Lower lobe of right lung (tissue), 2 donors: ENCODE data around the gene CAPZB. TPM values are rescaled to one million over a fixed set of nuclear protein-coding genes. Genes with fewer than 3 reads are reported as not detected.

ENCODE experiments used
- ATAC-seq, 2 donors: fragments of 200-7000 bp; cut with Tn5 transposase; one replicate each; pipeline ENCODE4 v1.9.1; 2020 to 2022; ENCODE audit warnings: mild to moderate bottlenecking in 2 of 2, moderate library complexity in 2 of 2
- DNase-seq: peaks from one replicate; pipeline ENCODE4 v3.0.0-alpha.2; 2020
- H3K27ac ChIP-seq: fragments of 200-600 bp; one replicate; pipeline ENCODE4 v1.8.0; 2022
- H3K27me3 ChIP-seq: fragments of 200-600 bp; one replicate; pipeline ENCODE4 v1.8.0; 2022; ENCODE audit warnings: low read depth
- H3K36me3 ChIP-seq: fragments of 200-600 bp; one replicate; pipeline ENCODE4 v1.8.0; 2022; ENCODE audit warnings: mild to moderate bottlenecking
- H3K4me1 ChIP-seq: fragments of 200-600 bp; one replicate; pipeline ENCODE4 v1.8.0; 2022
- H3K4me3 ChIP-seq: fragments of 200-600 bp; one replicate; pipeline ENCODE4 v1.8.0; 2022; ENCODE audit warnings: mild to moderate bottlenecking
- H3K9me3 ChIP-seq: fragments of 200-600 bp; one replicate; pipeline ENCODE4 v1.8.0; 2022
- CTCF ChIP-seq: fragments of 200-600 bp; IDR thresholded peaks from one replicate; pipeline ENCODE4 v1.8.0; 2022; ENCODE audit warnings: antibody characterized with exemption, mild to moderate bottlenecking
- intact Hi-C: fragments of 100-400 bp; cut with DNase I; formaldehyde crosslinking; loops from one replicate; pipeline ENCODE4 v1.11.0; 2022
- total RNA-seq: library from RNA; stranded (reverse); fragmentation: NEBNext Ultra II Directional; extraction: Animal tissue kit (Norgen Biotek cat#: 25700); gene quantifications from one replicate; pipeline ENCODE4 v1.2.1, GENCODE V29; 2021
- donor health status: DM: no; HTN: yes; CAD: no; lungs with severe emphysema.

CAPZB gene
- total RNA-seq, 1 donor from 2014 or later: 236 TPM

- intact Hi-C loops: no loop called here
- no peaks in the 10 kb centered on the region for H3K27me3 ChIP-seq
- H3K27ac ChIP-seq: peak overlapping the region; percentile 51
- ATAC-seq: no peak
- no peak overlapping the region for H3K4me3 ChIP-seq
- no peak for DNase-seq
- TF ChIP-seq CTCF: no peak
- H3K36me3 ChIP-seq: no peaks in the 10 kb centered on the region
- H3K9me3 ChIP-seq: no peaks in the 10 kb centered on the region
- peaks cover 11% of the 10 kb centered on the region for H3K4me1 ChIP-seq
Observed at GRCh38 chr1:19495799-19496526, 10.6 kb upstream of the CAPZB start.

- Histone ChIP-seq H3K9me3 (no peaks in the 10 kb centered on the region), H3K27ac (peak overlapping the region; percentile 64), H3K36me3 (no peaks in the 10 kb centered on the region), H3K27me3 (no peaks in the 10 kb centered on the region), H3K4me1 (peaks cover 11% of the 10 kb centered on the region), H3K4me3 (no peak overlapping the region)
- TF ChIP-seq CTCF: no peak
- DNase-seq (no peak), ATAC-seq (peak; percentile 18 to 51)
- intact Hi-C loops: no loop called here
Observed at GRCh38 chr1:19495000-19495656, 9.8 kb upstream of the CAPZB start.

- no peaks in the 10 kb centered on the region for H3K9me3 ChIP-seq
- H3K27ac ChIP-seq: no peak overlapping the region
- TF ChIP-seq CTCF: no peak
- intact Hi-C loops: no loop called here
- H3K4me3 ChIP-seq: no peak overlapping the region
- peaks cover 11% of the 10 kb centered on the region for H3K4me1 ChIP-seq
- H3K27me3 ChIP-seq: no peaks in the 10 kb centered on the region
- H3K36me3 ChIP-seq: no peaks in the 10 kb centered on the region
- DNase-seq (no peak), ATAC-seq (no peak)
Observed at GRCh38 chr1:19493547-19493946, 8.2 kb upstream of the CAPZB start.

GRCh38 chr1:19489996-19490395, 4.7 kb upstream of the CAPZB start:
- Histone ChIP-seq H3K27me3 (no peaks in the 10 kb centered on the region), H3K27ac (no peak overlapping the region), H3K4me1 (peaks cover 20% of the 10 kb centered on the region), H3K36me3 (no peaks in the 10 kb centered on the region), H3K4me3 (no peak overlapping the region), H3K9me3 (no peaks in the 10 kb centered on the region)
- intact Hi-C loops: no loop called here
- no peak for TF ChIP-seq CTCF
- DNase-seq (no peak), ATAC-seq (no peak)

GRCh38 chr1:19488136-19488535, 2.8 kb upstream of the CAPZB start:
- H3K4me3 ChIP-seq: no peak overlapping the region
- no peak for DNase-seq
- H3K9me3 ChIP-seq: no peaks in the 10 kb centered on the region
- no peak for ATAC-seq
- intact Hi-C loops: no loop called here
- no peak for TF ChIP-seq CTCF
- peaks cover 34% of the 10 kb centered on the region for H3K4me1 ChIP-seq
- peak overlapping the region; percentile 94 for H3K27ac ChIP-seq
- H3K36me3 ChIP-seq: peaks cover 6% of the 10 kb centered on the region
- no peaks in the 10 kb centered on the region for H3K27me3 ChIP-seq
